H9 (cell line): ENCODE results near the gene KLB. TPM values are rescaled to one million over a fixed set of nuclear protein-coding genes. Genes with fewer than 3 reads are reported as not detected.

Experiments used
- DNase-seq: peaks from one replicate; pipeline ENCODE4 v3.0.0-alpha.2; 2017
- H2AFZ ChIP-seq: one replicate; pipeline ENCODE4 v1.6.1; 2013; ENCODE audit warnings: mild to moderate bottlenecking, low read length, control low read depth, moderate library complexity
- H2AK5ac ChIP-seq: 2 replicates; pipeline ENCODE4 v1.6.1; 2013; ENCODE audit warnings: low read length, control low read depth, mixed read lengths; ENCODE audit not compliant: insufficient read length
- H2BK120ac ChIP-seq: one replicate; pipeline ENCODE4 v1.6.1; 2013; ENCODE audit warnings: low read depth, mild to moderate bottlenecking, low read length, control low read depth, inconsistent platforms; ENCODE audit not compliant: poor library complexity, severe bottlenecking
- H2BK12ac ChIP-seq: 2 replicates; pipeline ENCODE4 v1.6.1; 2013; ENCODE audit warnings: low read length, control low read depth, mixed read lengths, low read depth; ENCODE audit not compliant: insufficient read length
- H2BK15ac ChIP-seq: 2 replicates; pipeline ENCODE4 v1.6.1; 2013; ENCODE audit warnings: low read depth, low read length, control low read depth
- H2BK20ac ChIP-seq: one replicate; pipeline ENCODE4 v1.6.1; 2013; ENCODE audit warnings: low read depth, mild to moderate bottlenecking, low read length, control low read depth, inconsistent platforms; ENCODE audit not compliant: poor library complexity, severe bottlenecking
- H2BK5ac ChIP-seq: 2 replicates; pipeline ENCODE4 v1.6.1; 2013; ENCODE audit warnings: low read length, control low read depth, mixed read lengths; ENCODE audit not compliant: insufficient read length
- H3K14ac ChIP-seq: 2 replicates; pipeline ENCODE4 v1.6.1; 2013; ENCODE audit warnings: low read length, control low read depth; ENCODE audit not compliant: insufficient read depth
- H3K18ac ChIP-seq: 2 replicates; pipeline ENCODE4 v1.6.1; 2013; ENCODE audit warnings: low read depth, mild to moderate bottlenecking, mixed read lengths, low read length, control low read depth; ENCODE audit not compliant: insufficient read length
- H3K23ac ChIP-seq: 2 replicates; pipeline ENCODE4 v1.6.1; 2013; ENCODE audit warnings: low read length, control low read depth, mixed read lengths, low read depth; ENCODE audit not compliant: insufficient read length
- H3K23me2 ChIP-seq: 2 replicates; pipeline ENCODE4 v1.6.1; 2013; ENCODE audit warnings: low read depth, mild to moderate bottlenecking, mixed read lengths, low read length, control low read depth; ENCODE audit not compliant: insufficient read length, poor library complexity, severe bottlenecking
- H3K27ac ChIP-seq: 2 replicates; pipeline ENCODE4 v1.5.1; 2013; ENCODE audit warnings: low read length, control low read depth, mixed read lengths, low read depth; ENCODE audit not compliant: insufficient read length
- H3K27me3 ChIP-seq: 2 replicates; pipeline ENCODE4 v1.6.1; 2013; ENCODE audit warnings: low read length, control low read depth, inconsistent platforms; ENCODE audit not compliant: insufficient read depth
- H3K4ac ChIP-seq: 2 replicates; pipeline ENCODE4 v1.6.1; 2013; ENCODE audit warnings: low read depth, mild to moderate bottlenecking, control low read depth, inconsistent platforms, low read length, moderate library complexity
- H3K4me1 ChIP-seq: 2 replicates; pipeline ENCODE4 v1.6.1; 2013; ENCODE audit warnings: low read length, control low read depth, inconsistent platforms; ENCODE audit not compliant: insufficient read depth
- H3K4me2 ChIP-seq: 2 replicates; pipeline ENCODE4 v1.6.1; 2013; ENCODE audit warnings: low read length, control low read depth, mixed read lengths; ENCODE audit not compliant: insufficient read length, insufficient read depth
- H3K56ac ChIP-seq: 2 replicates; pipeline ENCODE4 v1.6.1; 2013; ENCODE audit warnings: low read depth, mild to moderate bottlenecking, mixed read lengths, low read length, control low read depth; ENCODE audit not compliant: insufficient read length
- H3K79me1 ChIP-seq: 2 replicates; pipeline ENCODE4 v1.6.1; 2013; ENCODE audit warnings: low read depth, mild to moderate bottlenecking, moderate library complexity, low read length, control low read depth, inconsistent platforms; ENCODE audit not compliant: insufficient read depth, poor library complexity, severe bottlenecking
- H3K79me2 ChIP-seq: 2 replicates; pipeline ENCODE4 v1.6.1; 2013; ENCODE audit warnings: low read length, control low read depth, inconsistent platforms; ENCODE audit not compliant: insufficient read depth
- H3K9ac ChIP-seq: 2 replicates; pipeline ENCODE4 v1.6.1; 2013; ENCODE audit warnings: low read length, control low read depth, mixed read lengths; ENCODE audit not compliant: insufficient read length; ENCODE audit errors: extremely low read depth
- H3K9me3 ChIP-seq: one replicate; pipeline ENCODE4 v1.6.1; 2013; ENCODE audit warnings: low read depth, low read length, inconsistent platforms; ENCODE audit not compliant: control insufficient read depth
- H3T11ph ChIP-seq: one replicate; pipeline ENCODE4 v1.6.1; 2013; ENCODE audit warnings: mild to moderate bottlenecking, low read length, control low read depth, inconsistent platforms
- H4K20me1 ChIP-seq: one replicate; pipeline ENCODE4 v1.6.1; 2013; ENCODE audit not compliant: control insufficient read depth, insufficient read length, insufficient read depth
- H4K5ac ChIP-seq: 2 replicates; pipeline ENCODE4 v1.6.1; 2013; ENCODE audit warnings: low read depth, mild to moderate bottlenecking, mixed read lengths, low read length, control low read depth; ENCODE audit not compliant: insufficient read length
- H4K8ac ChIP-seq: replicated peaks from 2 replicates; pipeline ENCODE4 v1.6.1; 2013; ENCODE audit warnings: low read length, control low read depth, mixed read lengths, low read depth; ENCODE audit not compliant: insufficient read length
- H4K91ac ChIP-seq: 2 replicates; pipeline ENCODE4 v1.6.1; 2013; ENCODE audit warnings: low read depth, mild to moderate bottlenecking, moderate library complexity, mixed read lengths, low read length, control low read depth; ENCODE audit not compliant: insufficient read length
- H3K27ac Mint-ChIP-seq, 3 experiments: 2 replicates in 2 of 3; 3 replicates in 1 of 3; pipeline ENCODE4 v1.8.0; 2020 to 2021; ENCODE audit warnings: mixed read lengths in 3 of 3, mild to moderate bottlenecking in 1 of 3, moderate library complexity in 1 of 3
- H3K27me3 Mint-ChIP-seq: 2 replicates; pipeline ENCODE4 v1.8.0; 2021; ENCODE audit warnings: low read depth, mild to moderate bottlenecking, moderate library complexity, mixed read lengths
- H3K36me3 Mint-ChIP-seq, 3 experiments: 2 replicates in 2 of 3; 3 replicates in 1 of 3; pipeline ENCODE4 v1.8.0; 2020 to 2021; ENCODE audit warnings: low read depth in 3 of 3, mixed read lengths in 3 of 3; ENCODE audit not compliant: insufficient read depth in 1 of 3
- H3K4me1 Mint-ChIP-seq, 2 experiments: 2 replicates each; pipeline ENCODE4 v1.8.0; 2020; ENCODE audit warnings: mixed read lengths in 2 of 2
- H3K4me3 Mint-ChIP-seq, 2 experiments: 2 replicates in 1 of 2; 3 replicates in 1 of 2; pipeline ENCODE4 v1.8.0; 2020 to 2021; ENCODE audit warnings: mild to moderate bottlenecking in 2 of 2, mixed read lengths in 2 of 2, moderate library complexity in 1 of 2
- H3K9me3 Mint-ChIP-seq, 2 experiments: 2 replicates in 1 of 2; 3 replicates in 1 of 2; pipeline ENCODE4 v1.8.0; 2020; ENCODE audit warnings: mild to moderate bottlenecking in 2 of 2, mixed read lengths in 2 of 2, moderate library complexity in 1 of 2
- CTCF ChIP-seq: fragments of 200-600 bp; sonication (generic); conservative IDR thresholded peaks from 3 replicates; pipeline ENCODE4 v1.8.0; 2021; ENCODE audit warnings: antibody characterized with exemption, mild to moderate bottlenecking
- WGBS: extraction: QIAGEN DNeasy Blood & Tissue Kit; methylation state at CpG from one replicate; pipeline ENCODE4 v1.1.7; 2013; ENCODE audit warnings: missing lambda C conversion rate, low lambda C conversion rate, mixed read lengths; ENCODE audit not compliant: insufficient read length; ENCODE audit errors: extremely low coverage; 5-methylcytosine and 5-hydroxymethylcytosine counted together
- total RNA-seq: library from RNA; stranded (reverse); gene quantifications from 2 replicates; pipeline ENCODE4 v1.2.1, GENCODE V29; 2021

Gene KLB
- total RNA-seq, 1 experiment from 2014 or later: 0.07 TPM

DNA sequence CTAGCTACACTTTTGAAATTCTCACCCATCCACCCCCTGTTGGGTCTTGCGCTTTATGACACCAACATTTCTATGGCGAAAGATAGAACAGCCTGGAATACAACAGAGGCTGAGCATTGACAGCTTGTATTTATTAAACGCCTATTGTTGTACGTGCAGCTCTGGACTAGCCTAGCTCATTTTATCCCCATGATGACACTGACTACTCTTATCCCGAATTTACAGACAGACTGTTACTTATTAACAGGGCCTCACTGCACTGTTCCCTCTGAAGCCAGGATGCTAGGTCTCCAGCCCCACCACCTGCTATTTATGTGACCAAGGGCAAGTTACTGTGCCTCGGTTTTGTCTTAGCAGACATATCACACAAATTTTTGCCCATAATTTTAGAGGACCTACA is 39.6 kb upstream of the KLB start:
- Histone ChIP-seq H4K8ac (no peak overlapping the region), H2BK12ac (no peak overlapping the region), H3K27me3 (peaks cover 3% of the 10 kb centered on the region; the same call in 1 of the 2 replicates), H3K79me1 (no peaks in the 10 kb centered on the region), H3K56ac (no peak overlapping the region), H3T11ph (no peak overlapping the region), H4K5ac (no peak overlapping the region), H3K4me1 (no peaks in the 10 kb centered on the region), H2BK120ac (no peak overlapping the region), H3K9ac (no peak overlapping the region), H2BK20ac (no peak overlapping the region), H2BK15ac (no peak overlapping the region), H3K4me2 (no peak overlapping the region), H3K9me3 (no peaks in the 10 kb centered on the region), H3K18ac (no peak overlapping the region), H2AFZ (no peak overlapping the region), H3K4ac (no peak overlapping the region), H4K91ac (no peak overlapping the region), H3K23ac (no peak overlapping the region), H3K27ac (no peak overlapping the region), H3K79me2 (peaks cover 23% of the 10 kb centered on the region; the same call in 1 of the 2 replicates), H3K23me2 (no peaks in the 10 kb centered on the region), H3K14ac (no peak overlapping the region), H4K20me1 (no peaks in the 10 kb centered on the region), H2AK5ac (no peak overlapping the region), H2BK5ac (no peak overlapping the region)
- H3K9me3 Mint-ChIP-seq: peaks cover 24 to 32% of the 10 kb centered on the region in 2 experiments
- no peak for TF ChIP-seq CTCF
- no peak overlapping the region for H3K27ac Mint-ChIP-seq
- peaks cover 36% of the 10 kb centered on the region for H3K27me3 Mint-ChIP-seq
- peaks cover 11 to 17% of the 10 kb centered on the region in 2 experiments for H3K4me1 Mint-ChIP-seq
- no peak overlapping the region for H3K4me3 Mint-ChIP-seq
- H3K36me3 Mint-ChIP-seq: peaks cover 6 to 17% (median 14%) of the 10 kb centered on the region in 3 experiments; a peak in 6 of 7 replicates
- WGBS: no CpG with 5 or more reads among the region's 6 CpGs
- no peak for DNase-seq
